GM10847 (cell line): ENCODE results near the gene TXLNB.

Source experiments
- POLR2A ChIP-seq: IDR thresholded peaks from 2 replicates; pipeline ENCODE4 v1.6.1; 2011; ENCODE audit not compliant: insufficient read length; ENCODE audit errors: extremely low read depth

TXLNB gene

DNA sequence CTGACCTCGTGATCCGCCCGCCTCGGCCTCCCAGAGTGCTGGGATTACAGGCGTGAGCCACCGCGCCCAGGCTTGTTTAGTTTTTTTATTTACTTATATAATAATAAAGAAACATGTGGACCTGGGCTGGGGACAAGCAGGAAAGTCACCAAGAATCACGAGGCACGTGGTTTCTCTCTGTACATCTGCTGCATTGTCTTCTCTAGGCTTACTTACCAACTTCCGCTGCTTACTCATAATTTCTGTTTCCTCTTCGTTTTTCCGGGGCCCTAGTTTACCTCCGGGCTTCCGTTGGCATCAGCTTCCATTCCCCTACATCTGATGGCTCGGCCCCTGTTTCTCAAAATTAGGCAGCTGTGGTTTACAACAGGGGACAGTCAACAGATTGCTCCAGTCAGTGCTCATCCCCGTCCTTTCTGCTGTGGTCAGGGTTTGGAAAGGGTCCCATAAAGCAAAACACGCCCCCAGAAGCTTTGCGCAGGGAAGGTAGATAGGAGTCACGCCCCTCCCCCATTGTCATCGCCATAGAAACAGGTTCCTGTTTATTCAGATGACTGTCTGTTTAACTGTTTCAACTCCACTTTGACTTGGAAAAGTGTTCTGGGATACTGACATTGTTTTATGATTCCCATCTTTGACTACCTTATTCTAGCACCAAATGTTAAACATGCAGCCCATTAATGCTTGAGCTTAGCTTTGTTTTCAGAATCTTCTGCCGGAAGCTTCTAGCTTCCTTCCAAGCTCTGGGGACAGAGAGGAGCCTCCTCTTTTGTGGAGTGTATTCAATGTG lies 31.9 kb upstream of the TXLNB start:
- TF ChIP-seq POLR2A, result no peak

DNA sequence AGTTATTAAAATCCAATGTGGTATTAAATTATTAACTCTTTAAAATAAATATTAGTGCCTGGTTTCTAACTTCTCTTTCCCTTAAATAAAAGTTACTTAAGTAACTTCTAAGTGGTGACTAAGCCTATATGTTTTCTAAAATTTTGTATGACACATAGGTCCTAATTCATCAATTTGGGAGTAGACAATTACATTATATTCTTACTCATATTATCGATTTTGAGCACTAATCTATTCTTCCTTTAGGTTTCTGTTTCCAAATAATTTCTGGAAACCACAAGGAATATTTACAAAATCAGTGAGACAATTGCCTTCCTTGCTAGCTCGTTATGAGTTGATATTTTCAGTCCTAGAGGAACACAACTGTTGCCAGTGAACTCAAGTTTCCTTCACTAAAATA lies 28.3 kb upstream of the TXLNB start:
- TF ChIP-seq POLR2A, result no peak

DNA sequence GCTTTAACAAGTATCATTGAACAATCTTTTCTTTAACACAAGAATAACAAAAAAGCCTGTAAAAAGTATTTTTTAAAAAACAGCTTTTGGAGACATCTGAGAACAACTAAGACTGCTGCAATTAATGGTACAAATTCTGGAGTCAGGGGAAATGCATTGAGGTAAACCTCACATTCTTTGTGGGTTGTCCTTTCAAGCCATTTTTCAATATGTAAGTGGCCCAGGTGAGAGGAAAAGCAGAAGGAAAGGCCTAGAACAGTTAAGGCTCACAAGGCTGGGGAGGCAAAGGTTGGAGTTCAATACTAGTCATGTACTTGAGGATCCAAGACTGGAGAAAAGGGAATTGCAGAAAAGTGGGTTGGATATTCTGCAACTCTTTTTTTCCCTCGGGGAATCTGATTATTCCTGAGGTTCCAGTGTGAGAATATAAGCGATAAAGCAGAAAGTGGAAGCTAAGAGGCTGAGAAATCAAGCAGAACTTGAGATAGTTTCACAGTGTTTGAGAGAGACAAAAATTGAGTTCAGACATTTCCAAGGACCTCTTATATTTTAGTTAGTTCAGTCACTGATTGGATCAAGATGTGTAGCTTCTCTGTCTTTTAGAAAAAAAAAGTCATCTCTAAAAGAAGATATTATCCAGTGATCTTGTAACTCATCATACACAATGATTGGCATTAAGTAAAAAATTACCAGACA lies 25.0 kb upstream of the TXLNB start:
- no peak for TF ChIP-seq POLR2A

DNA sequence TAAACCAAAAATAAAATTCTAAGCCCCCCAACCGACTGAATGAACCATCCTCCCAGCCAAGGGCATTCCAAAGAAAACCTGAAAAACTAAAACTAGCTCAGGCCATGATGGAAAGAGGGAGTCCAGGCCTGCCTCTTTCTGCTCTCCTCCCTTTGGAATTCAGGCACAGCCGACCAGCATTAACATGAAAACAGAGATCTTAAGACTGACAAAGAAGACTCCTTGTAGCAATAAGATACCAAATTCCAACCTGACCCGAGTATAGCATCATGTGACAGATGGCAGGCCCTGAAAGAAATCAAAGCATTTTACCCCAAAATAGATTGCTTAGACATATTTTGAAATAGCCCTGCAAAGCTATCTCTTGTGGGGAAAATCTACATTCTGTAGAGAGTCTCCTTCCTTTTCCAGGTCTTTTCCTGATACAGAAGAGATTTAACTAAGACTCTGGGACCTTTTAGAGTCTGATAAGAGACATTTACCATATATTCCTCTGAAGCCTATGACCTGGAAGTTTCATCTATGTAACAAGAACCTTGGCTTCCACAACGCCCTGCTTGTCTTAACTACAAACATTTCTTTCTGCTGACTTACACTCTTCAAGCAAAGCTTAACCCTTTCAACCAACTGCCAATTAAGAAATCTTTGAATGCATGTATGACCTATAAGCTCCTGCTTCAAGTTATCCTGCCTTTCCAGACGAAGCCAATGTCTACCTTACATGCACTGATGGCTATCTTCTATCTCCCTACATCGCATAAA lies 22.2 kb upstream of the TXLNB start:
- TF ChIP-seq POLR2A, result no peak

DNA sequence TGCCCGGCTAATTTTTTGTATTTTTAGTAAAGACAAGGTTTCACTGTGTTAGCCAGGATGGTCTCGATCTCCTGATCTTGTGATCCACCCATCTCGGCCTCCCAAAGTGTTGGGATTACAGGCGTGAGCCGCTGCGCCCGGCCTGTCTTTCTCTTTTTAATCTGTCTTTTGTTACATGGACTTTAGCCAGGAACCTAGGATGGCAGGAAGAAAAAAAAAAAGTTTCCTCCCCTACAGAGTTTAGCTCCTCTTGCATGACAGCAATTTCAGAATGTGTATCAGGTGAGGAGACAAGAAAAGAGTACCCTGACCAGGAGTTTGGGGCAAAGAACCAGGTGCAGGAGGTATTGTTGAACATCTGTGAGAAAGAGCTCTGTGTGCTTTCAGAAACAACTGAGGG lies 21.4 kb upstream of the TXLNB start:
- TF ChIP-seq POLR2A, result no peak

DNA sequence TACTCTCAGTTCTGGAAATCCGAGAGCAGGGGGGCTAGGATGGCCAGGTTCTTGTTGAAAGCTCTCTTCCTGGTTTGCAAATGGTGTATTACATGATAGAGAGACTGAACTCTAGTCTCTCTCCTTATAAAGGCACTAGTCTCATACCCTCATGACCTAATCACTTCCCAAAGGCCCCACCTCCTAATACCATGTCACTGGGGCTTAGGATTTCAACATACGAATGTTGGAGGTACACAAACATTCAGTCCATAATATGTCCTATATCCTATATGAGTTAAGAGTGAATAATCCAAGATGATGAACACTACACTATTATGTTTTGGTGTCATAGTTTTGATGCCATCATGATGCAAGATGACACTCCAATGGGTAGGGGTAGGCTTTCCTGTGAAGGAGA lies 20.0 kb upstream of the TXLNB start:
- TF ChIP-seq POLR2A, result no peak

DNA sequence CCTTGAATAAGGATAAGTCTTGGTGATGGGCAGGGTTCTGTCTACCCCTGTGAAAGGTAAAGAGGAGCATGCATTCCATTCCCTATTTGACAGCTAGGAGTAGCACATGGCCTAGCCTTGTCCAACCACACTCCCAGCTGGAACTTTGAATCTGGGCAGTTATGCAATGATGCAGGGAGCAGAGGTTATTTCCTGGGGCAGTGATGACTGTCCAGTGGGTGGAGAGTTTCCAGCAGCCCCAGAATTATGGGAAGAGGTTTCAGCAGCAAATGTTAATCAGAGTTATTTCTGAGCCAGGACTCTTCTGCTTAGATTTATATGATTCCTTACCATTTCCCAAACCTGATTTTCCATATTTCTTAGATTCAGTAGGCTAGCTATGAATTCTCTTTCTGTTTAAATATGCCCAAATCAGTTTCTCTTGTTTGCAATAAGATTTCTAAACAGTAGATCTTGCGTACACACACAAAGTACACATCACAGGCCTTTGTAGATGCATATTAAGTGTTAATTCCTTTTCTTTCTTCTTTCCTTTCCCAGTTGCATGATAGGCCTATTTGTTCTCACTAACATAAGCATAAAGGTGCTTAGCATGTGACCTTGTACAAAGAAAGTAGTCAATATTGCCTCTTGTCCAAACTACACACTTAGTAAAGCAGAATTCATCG lies 17.3 kb upstream of the TXLNB start:
- TF ChIP-seq POLR2A, result no peak

DNA sequence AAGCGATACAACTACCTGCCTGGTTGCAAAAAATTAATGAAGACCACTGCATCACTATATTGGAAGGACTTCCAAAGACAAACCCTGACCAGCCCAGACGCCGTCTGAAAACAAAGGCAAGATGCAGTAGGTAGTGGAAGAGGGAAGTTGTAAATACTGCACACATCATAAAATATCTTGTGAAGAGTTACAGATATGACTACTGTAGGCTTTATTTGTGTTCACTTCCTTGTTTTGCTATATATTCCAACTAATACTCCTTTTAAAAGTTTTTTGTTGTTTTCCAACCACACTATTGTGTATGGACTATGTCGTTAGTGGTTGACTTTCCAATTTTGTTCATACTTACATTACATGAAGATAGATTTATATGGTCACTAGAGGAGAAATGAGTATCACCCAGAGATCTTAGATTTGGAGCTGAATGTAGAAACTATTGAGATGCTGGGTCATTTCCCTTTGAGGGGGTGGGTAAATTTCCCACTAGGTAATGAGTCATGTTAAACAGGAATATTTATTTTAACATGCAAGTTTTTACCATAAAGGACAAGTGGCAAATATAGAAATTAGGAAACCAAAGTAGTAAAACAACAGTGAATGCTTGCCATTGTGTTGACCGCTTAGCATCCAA lies 16.6 kb upstream of the TXLNB start:
- no peak for TF ChIP-seq POLR2A

DNA sequence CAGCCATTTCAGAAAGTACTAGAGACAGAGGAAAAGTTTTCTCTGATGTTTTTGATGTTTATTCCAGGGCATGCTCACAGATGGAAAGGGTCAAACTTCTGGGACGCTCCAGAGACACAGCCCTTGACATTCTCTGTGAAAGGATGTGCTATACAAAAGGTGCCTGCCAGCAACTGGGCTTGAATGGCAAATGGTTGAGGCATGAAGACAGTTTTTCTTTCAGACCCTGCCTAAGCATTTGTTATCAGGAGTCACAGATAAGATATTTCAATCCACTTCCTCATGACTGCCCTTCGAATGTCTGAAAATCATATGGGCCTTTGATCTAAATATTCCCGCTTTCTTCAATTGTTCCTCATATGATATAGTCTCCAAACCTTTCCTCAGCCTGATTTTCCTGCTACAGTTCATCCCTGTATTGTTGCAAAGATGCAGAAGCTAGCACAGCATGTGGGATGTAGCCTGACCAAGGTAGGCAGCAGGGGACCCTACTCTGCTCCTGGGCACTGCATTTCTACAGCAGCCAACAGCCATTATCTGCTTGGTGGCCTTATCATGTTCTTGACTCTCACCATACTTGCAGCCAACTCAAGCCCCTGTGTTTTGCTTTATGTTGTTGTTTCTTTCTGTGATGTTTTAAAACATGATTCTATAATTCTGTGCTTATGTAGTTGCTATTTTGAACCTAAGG lies 14.6 kb upstream of the TXLNB start:
- TF ChIP-seq POLR2A, result no peak

DNA sequence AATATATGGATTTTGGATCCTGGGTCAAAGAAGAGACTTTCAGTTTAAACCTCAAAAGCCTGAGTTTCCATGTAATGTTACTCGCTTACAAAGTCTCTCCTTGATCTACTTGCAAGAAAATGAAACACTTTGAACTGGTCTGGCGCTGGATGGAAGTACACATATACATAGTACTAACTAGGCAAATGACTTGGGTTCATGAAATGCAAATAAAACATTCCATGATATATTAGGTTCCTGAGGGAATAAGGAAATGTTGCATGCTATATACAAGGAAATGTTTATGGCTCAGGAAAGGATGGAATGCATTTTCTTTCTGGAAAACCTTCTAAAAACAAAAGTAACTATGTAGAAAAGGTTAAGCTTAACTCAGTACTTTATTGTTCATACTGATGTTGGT lies 11.4 kb upstream of the TXLNB start:
- no peak for TF ChIP-seq POLR2A

DNA sequence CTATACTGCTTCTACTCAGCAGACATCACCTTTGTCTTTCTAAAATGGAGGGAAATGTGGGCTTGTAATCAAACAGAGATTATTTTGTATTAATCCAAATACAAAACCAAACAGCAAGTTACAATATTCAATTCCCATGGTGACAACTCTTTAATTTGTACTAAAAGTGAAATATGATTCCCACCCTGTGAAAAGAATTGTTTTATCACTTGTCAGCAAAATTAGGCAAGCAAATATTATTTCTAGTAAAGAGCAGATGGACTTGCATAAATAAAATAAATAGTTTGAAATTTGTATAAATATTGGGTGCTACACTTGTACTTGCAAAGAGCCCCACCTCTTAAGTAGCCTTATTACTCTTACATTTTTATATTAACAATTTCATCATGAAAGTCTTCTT lies 6.1 kb upstream of the TXLNB start:
- TF ChIP-seq POLR2A, result no peak

DNA sequence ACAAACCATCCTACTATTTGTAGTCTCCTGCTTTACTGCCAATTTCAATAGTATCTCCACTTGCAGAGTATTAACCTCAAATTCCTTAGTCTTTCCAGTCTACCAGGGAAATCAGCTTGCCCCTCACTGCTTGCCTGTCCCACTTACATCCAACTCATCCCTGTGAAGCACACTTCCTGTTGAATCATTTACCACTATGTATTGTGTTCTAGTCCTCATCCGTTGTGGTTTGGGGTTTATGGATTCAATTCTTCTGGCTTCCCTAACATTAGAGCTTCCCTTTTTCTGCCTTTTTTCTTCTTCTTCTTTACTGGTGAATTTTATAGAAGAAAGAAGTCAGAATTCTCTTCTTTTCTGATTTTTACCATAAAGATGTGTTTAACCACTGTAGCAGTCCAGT lies 5.1 kb upstream of the TXLNB start:
- TF ChIP-seq POLR2A, result no peak

DNA sequence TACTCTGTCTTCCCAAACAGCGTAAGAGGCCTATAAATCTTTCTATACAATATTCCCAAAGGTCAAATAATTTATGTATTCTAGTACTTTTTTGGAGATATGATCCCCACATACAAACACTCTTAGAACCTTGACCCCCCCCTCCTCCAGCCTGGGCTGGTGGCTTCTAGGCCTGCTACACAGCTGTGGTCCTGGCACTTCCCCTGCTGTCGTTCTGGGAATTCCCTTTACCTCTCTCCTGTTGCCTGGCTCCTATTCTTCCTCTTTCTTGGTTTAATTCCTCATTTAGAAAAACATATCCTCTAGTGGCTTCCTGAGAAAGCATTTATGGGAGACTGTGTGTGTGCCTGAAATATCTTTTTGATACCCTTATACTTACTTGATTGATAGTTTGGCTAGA lies 4.1 kb upstream of the TXLNB start:
- TF ChIP-seq POLR2A, result no peak

DNA sequence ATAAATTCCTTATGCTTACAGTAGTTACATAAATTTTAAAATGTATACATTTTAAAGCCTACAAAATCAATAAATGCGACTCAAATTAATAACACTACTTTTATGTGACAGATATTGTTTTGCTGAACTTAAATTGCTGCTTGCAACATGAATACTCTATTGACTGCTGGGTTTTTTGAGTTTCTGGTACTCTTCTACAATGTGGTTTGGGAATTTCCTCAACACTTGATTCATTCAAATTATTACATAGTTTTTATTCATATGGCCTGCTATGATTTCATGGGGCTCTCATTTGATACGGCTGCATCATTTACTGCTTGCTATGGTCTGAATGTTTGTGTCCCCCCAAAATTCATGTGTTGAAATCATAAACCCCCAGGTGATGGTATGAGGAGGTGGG lies 2.3 kb upstream of the TXLNB start:
- no peak for TF ChIP-seq POLR2A
